ENCODE measurements around the gene CDH24. TPM values are rescaled to one million over a fixed set of nuclear protein-coding genes. Genes with fewer than 3 reads are reported as not detected.

CDH24 gene
- total RNA-seq, 1 donor from 2014 or later: 9.4 TPM

DNA sequence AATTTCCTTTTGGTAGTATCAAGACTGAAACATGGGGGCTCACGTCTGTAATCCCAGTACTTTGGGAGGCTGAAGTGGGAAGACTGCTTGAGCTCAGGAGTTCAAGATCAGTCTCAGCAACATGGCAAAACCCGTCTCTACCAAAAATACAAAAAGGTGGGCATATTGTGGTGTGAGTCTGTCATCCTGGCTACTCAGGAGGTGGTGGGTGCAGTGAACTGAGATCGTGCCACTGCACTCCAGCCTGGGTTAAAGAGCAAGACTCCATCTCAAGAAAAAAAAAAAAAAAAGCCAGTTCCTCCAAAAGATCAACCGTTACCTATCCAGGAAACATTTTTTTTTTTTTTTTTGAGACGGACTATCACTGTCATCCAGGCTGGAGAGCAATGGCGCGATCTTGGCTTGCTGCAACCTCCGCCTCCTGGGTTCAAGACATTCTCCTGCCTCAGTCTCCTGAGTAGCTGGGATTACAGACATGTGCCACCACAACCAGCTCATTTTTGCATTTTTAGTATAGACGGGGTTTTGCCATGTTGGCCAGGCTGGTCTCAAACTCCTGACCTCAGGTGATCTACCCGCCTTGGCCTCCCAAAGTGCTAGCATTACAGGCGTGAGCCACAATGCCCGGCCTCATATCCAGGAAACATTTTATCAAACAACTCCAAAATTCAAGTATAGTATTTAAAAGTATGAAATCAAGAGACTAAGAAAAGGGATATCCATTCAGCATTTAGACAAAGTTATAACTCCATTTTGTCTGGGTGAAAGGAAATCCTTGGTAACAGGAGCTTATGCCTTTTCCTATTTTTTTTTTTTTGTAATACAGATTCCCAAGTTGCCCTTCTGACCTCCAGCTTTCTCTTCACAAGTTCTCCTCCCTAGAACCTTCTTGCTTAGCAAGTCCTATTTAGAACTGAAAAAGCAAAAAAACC lies 34.2 kb upstream of the CDH24 start:
- no peak for FAIRE-seq
- DNase-seq (ENCODE audit: low spot score in 2 of 2): no peak

DNA sequence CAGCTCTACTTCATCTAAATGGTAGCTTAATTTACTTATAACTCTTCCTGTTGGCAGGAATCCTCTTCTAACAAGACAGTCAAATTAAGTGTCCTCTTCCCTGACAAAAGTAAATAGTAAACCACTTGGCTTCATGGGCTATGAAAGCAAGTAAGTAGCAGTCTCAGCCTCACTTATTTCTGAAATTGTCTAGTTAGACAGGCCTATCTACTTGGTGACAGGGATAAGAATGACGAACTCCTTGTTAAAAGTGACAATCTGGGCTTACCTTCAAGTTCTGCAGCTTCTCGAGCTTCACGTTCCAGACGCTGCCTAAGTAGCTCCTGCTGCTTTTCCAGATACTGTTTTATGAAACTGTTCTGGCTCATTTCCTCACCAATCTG lies 32.9 kb upstream of the CDH24 start:
- DNase-seq (ENCODE audit: low spot score in 2 of 2): no peak
- FAIRE-seq: no peak

DNA sequence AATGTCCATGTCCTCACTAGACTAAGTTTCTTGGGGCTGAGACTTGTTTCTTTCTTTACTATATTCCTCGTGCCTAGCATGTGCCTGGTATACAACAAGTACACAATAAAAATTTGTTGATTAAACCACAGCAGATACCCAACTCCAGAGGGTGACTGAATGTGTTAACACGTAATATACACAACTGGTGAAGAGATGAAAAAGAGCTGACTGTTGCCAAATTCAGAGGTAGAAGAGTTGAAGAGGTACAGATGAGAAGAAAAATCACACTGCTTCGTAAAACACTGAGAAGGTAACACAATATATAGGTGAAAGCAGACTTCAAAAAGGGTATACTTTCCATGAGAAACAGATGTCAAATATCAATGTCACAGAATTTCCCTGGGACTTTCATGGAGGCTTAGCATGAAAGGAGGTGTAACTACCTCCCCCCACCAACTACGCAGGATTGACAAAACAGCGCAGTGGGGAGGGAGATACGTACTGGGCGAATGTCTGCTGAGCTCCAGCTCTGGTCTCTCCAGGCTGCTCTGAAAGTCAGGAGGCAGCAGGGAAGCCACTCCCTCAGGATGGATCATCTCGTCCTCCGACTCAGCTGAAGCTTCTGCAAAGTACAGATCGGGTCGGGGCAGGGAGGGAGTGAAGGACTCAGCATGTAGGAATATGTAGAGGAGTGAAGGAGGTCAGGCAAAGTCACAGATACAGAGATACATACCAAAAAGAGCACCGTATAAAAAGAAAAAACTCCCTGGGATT lies 32.4 kb upstream of the CDH24 start:
- FAIRE-seq (no peak), DNase-seq (ENCODE audit: low spot score in 2 of 2) (no peak)

DNA sequence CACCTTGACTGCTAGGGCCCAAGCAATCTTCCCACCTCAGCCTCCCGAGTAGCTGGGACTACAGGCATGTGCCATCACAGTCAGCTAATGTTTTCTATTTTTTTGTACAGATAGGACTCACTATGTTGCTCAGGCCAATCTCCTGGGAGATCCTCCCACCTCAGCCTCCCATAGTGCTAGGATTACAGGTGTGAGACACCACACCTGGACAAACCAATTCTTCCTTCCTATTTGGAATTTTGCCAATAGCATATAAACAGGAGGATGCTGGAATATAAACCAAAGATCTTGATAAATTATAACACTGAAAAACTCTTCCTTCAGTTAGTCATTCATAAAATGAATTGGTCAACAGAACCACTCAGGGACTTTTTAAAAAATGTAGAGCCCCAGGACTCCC lies 29.2 kb upstream of the CDH24 start:
- no peak for FAIRE-seq

DNA sequence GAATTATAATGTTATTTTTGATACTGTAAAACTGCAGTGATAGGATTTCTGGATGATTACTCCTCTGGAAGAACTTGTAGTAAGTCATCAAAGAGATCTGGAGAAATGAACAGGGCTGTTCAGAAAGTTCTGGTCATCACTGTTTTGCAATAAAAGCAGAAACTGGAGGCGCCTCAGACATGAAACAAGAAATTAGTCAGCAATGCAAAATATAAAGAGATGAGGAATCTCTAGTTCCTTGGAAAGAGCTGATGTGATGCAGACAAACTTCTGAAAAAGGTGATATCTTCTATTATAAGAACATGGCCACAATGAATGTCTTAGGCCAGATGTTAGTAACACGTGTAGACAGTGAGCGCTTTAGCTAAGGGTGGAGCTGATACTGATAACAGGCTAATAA lies 28.1 kb upstream of the CDH24 start:
- FAIRE-seq (no peak), DNase-seq (ENCODE audit: low spot score in 2 of 2) (no peak)

More for the DNA sequence above, 29.2 kb upstream of the CDH24 start:
- DNase-seq (ENCODE audit: low spot score in 2 of 2): no peak

DNA sequence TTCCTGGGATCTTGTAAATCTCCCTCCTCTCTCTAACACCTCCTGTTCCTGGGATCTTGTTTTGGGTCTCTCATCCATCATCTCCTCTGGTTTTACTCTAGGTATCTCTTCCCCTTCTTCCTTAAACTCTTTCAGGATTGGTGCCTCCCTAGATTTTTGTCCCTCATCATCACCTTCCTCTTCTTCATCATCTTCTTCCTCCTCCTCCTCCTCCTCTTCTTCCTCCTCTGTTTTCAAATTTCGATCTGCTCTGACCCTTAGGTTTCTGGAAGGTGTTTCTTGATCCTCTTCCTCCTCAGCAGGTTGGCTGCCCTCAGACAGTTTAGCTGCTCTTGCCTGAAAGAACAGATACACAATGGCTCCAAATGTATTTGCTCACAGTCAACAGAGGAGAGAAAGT lies 23.2 kb upstream of the CDH24 start:
- FAIRE-seq (no peak), DNase-seq (ENCODE audit: low spot score in 2 of 2) (no peak)

DNA sequence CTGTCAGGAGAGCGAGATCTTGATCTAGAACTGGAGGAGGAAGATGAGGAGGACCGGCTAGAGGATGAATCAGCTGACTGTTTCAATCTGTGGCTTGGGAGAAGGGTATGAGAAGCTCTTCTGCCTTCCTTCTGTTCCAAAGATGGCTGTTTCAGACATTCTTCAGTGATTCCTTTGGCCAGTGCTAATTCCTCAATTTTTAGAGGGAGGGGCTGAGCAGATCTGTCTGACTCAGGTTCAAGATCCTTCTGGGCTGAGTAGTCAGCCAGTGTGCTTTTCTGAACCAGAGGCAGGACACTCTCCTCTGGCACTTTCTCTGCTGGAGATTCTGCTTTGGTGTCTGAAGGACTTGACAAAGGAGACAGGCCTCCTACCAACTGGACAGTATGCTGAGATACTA lies 22.4 kb upstream of the CDH24 start:
- no peak for FAIRE-seq
- no peak for DNase-seq (ENCODE audit: low spot score in 2 of 2)

DNA sequence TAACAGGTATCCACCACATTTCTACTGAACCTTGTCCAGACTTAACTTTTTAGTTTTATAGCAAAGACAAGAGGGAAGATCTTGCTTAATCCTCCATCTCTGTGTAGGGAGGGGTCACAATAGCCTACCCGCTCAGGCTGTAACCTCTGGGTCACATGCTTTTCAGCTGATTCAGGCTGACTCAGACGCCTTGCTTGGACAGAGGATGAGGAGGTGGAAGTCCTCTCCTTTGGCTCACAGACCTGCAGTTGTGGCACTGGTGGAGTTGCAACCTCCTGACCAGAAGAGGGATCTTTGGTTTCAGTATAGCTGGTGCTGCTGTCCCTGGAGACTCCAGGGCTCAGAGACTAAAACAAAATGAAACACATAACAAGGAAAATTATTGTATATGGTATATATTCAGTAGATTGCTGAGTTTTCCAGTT lies 21.4 kb upstream of the CDH24 start:
- no peak for DNase-seq (ENCODE audit: low spot score in 2 of 2)
- FAIRE-seq: no peak

DNA sequence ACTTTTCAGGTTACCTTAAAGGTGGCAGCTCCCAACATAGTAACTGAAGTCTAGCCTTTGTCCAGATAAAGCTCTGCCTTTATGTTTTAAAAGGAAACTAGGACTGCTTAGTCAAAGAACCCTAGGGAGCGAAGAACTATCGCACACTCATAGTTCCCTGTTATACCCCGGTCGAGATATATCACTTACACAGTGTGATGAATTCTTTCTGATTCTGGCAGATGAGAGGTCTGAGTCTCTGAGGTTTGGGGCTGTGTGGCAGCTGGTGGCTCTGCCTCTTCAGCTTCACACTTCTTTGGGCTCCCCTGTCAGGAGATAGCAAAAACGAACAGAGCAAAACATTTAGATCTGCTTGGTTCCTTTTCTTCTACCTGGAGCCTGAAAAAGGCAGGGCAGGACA lies 20.6 kb upstream of the CDH24 start:
- DNase-seq (ENCODE audit: low spot score in 2 of 2) (no peak), FAIRE-seq (no peak)

DNA sequence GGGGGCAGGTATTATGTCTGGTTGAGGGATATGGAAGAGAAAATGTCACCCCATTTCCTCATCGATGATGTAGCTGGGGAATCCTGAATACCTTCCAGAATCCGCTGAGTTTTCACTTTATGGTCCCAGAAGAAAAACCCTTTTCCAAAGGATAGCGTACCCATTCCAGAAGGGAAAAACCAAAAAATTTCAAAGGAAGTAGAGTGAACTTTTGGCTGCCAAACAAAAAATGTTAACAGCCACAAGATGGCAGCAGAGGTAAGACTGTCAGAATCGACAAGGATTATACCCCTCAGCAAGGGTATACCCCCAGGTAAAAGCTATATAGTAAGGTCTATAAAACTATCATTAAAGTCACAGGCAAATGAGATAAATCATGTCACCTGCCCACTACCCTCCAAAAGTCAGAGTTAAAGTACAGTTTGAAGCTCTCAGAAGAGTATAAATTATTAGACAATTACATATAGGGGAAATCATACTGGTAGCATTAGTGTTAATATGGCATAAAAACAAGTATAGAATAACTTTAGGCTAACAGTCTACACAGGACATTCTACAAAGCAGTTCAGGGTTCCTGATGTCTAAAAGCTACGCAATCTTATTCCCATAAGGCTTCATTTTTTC lies 19.6 kb upstream of the CDH24 start:
- FAIRE-seq (no peak), DNase-seq (ENCODE audit: low spot score in 2 of 2) (no peak)

DNA sequence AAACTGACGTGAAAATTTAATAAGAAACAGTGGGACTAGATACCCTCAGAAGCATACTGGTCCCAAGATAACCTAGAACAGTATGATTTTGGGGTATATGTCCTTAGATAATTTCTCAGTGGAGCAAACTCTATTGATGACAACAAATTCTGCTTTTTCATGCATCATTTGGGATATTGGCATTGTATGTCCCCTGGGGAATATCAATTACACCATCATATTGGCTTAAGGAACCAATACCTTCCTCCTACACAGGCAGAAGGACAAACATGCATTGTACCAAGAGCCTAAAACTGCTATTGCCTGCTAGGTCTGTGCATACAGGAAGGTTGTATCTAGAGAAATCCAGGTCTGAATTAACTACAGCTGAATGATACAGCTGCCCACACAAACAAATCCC lies 17.6 kb upstream of the CDH24 start:
- FAIRE-seq (no peak), DNase-seq (ENCODE audit: low spot score in 2 of 2) (no peak)

DNA sequence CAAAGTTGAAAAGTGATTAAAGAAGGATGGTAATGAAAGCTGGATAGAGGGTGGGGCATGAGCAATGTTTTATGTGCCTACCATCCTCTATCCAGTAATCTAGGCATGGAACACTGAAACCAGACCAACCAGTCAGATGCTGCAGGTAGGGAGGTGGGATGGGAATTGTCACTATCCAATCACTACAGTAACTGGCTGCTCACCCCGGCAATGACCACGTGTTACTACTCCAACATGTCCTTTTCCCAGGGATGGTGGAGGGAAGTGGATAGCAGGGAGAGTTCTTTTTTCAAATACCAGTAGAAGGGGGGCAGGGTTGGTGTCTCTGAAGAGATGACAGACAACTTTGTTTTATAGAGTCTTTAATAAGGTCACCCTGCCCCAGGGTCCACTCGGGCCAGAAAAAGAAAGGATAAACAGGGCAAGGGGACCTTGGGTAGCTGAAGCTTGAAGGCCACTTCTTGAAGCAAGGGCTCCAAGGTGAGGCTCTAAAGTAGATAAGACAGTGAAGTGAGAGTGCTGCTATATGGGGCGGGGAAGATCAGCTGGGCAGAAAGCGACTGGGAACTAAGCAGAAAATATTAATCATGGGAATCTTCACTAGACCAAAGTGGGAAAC lies 14.7 kb upstream of the CDH24 start:
- FAIRE-seq (no peak), DNase-seq (ENCODE audit: low spot score in 2 of 2) (no peak)

DNA sequence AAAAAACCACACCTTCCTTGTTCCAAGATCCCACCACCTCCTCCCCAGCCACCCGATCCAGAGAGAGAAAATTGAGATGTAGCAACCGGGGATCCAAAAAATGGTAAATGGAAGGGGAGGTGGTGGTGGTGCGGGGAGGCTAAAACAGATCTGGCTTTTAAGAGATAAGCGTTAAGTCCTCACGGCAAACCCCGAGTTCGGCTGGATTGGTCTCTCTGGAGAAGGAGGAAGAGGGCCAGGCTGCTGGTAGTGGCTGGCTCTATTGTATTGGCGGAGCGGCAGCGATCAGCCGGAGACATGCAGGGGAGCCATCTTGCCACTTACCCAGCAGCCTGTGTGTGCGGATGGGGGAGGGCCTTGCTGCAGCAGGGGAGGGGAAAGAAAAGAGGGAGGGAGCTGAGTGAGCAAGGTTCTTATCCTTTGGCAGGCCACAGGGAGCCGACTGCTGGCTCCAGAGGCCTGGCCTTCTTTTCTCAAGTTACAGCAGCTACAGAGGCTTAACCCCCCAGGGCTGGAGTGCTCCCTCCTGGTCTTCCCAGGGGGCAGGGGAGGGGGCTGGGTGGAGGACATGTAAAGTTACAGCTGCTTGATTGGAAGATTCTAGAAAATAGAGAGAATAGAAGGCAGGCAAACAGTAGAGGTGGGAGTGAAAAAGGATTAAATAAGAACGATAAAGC lies 14.1 kb upstream of the CDH24 start:
- DNase-seq (ENCODE audit: low spot score in 2 of 2) (peak; percentile 68 to 81), FAIRE-seq (no peak)

DNA sequence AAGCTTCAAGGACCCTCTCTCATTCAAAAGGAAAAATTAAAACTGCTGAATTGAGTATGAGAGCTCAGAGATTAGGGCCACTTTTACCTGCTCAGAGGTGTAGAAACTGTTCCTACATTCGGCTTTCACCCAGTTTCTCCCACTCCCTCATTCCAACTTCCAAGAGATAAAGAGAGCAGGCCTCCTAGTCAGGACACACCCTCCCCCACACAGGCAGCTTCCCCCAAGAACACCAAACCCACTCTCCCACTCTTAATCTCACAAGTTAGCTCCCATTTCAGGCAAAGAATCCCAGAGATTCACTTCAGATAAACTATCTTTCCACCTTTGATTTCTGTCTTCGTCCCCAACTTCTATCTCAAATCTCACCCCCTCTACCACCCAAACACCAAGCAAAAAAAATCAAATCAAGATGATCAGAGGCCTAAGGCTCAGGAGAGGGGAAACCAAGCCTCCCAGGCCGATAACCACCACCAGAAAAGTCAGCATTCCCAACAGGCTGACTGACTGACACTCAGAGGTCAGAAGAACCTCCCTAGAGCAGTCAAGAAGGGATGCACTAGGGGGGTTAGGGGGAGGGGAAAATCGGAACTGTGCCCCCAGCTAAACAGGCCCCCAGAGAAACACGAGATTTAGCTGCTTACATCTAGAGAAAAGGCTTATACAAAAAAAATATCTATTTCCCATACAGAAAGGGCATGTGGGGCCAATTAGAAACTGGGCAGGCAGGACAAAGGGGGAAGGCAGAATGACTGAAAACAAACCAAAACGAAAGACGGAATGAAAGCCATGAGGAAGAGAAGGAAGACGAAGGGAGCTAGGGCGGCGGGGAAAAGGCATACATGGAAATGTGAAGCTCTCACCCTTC lies 13.2 kb upstream of the CDH24 start:
- DNase-seq (ENCODE audit: low spot score in 2 of 2): no peak
- FAIRE-seq: no peak

DNA sequence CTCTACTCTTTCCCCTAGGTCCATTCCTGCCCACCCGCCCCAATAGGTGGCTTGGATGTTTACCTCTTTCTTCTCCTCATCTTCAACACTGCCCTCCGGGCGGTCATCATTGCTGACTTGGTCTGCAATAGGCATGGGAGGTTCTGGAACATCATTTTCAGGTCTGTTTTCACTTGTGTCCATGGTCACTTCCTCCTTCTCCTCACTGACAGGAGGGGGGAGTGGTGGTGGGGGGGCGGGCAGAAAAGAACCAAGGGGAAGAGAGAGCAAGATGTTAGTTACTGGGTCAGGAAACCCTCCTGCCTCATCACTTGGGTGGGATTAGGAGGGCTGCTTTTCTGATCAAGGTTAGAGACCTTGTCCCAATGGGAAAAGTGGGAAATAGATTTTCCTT lies 12.1 kb upstream of the CDH24 start:
- DNase-seq (ENCODE audit: low spot score in 2 of 2) (peak in 1 of 2 donors; percentile 8), FAIRE-seq (no peak)

DNA sequence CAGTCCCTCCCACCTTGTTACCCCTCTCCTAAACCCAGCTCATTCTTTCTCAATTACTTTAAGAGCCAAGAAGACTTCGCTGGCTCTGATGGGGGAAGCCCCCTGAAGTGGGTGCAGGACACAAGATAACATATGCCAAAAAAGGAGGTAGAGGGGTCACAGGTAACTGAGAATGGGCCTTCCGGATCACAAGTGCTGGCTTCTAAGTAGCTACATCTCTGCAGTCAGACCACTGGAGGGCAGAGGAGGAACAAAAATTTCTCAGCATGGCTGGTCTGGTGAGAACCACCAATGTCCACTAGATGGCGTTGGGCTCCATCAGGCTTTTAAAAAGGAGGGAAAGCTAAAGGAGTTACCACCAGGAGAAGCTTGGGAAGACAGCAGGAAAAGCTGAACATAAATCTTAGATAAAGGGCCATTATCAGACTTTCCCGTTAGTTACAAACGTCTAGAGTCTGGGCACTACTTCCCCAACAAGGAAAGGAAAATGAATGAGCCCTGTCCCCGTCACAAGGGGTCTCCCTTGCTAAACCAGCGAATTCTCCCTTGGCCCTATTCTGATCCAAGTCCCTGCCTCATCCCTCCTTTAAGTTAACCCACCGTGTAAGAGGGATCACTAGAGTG lies 11.6 kb upstream of the CDH24 start:
- FAIRE-seq: no peak
- DNase-seq (ENCODE audit: low spot score in 2 of 2): peak; percentile 81 to 91

DNA sequence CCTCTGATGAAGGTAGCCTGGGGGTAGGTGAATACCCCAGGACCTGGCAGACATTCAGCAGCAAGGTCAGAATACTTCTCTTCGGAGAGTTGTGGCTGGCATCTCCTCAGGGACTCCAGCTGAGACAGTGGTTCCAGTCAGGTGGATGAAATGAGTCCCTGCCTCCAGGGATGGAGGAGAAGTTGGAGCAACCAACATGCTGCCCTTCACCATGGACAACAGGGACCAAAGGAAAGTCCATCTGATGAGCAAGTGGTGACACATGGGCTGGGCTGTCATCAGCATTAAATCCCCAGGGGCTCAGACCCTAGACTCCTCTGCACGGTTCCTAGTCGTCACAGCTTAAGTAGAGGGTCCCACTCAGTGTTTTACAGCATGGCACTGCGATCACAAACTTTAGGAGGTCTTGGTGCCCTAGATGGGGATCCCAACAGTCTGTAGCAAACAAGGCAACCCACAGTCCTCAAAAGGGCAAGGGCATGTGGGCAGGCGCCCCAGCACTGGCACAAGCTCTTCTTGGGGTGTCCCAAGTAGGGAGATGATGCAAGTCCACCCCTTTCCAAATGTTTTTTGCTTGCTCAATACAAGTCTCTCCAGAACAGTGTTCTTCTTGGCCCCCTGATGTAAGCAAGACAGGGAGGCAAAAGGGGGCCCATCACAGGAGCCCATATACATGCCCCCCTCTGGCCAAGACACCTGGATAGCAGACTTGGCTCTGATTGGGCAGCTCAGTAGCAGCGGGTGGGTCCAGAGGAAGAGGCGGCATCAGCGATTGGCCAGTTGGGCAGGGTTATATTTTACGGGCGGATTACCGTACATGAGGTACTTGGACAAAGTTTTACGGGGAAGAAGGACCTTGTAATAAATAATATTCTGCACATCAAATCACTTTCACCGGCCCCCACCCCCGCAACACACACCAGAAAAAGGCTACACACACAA lies 10.8 kb upstream of the CDH24 start:
- DNase-seq (ENCODE audit: low spot score in 2 of 2): peak in 1 of 2 donors; percentile 8
- no peak for FAIRE-seq
